Osteoblast (primary cell): ENCODE data around the gene SH2D6. TPM values are rescaled to one million over a fixed set of nuclear protein-coding genes. Genes with fewer than 3 reads are reported as not detected.
"Not testable (repeated sequence)": the region's sequence is repeated elsewhere in the genome, so short reads cannot be mapped to it uniquely, and the experiment has no call there.

ENCODE experiments used
- DNase-seq: peaks from one replicate; pipeline ENCODE4 v3.0.0; 2011; ENCODE audit warnings: low spot score, mixed read lengths; ENCODE audit not compliant: insufficient read length; ENCODE audit errors: missing footprints
- H2AFZ ChIP-seq: 2 replicates; pipeline ENCODE4 v1.6.0; 2011; ENCODE audit warnings: mild to moderate bottlenecking, low read length
- H3K27ac ChIP-seq: 2 replicates; pipeline ENCODE4 v1.5.1; 2011; ENCODE audit warnings: mild to moderate bottlenecking, low read depth, low read length, moderate library complexity
- H3K27me3 ChIP-seq: 2 replicates; pipeline ENCODE4 v1.6.0; 2012; ENCODE audit warnings: mild to moderate bottlenecking, control low read depth, inconsistent platforms, low read length, moderate library complexity; ENCODE audit not compliant: insufficient read depth
- H3K36me3 ChIP-seq: 2 replicates; pipeline ENCODE4 v1.5.1; 2011; ENCODE audit warnings: mild to moderate bottlenecking, low read length, control low read depth, moderate library complexity; ENCODE audit not compliant: insufficient read depth
- H3K4me1 ChIP-seq: 2 replicates; pipeline ENCODE4 v1.5.1; 2011; ENCODE audit warnings: mild to moderate bottlenecking, low read length, control low read depth, moderate library complexity; ENCODE audit not compliant: insufficient read depth
- H3K4me2 ChIP-seq: 2 replicates; pipeline ENCODE4 v1.6.0; 2011; ENCODE audit warnings: mild to moderate bottlenecking, low read length; ENCODE audit not compliant: insufficient read depth
- H3K4me3 ChIP-seq: fragments of 200-600 bp; sonication (generic); 3 replicates; pipeline ENCODE4 v1.5.1; 2012; ENCODE audit warnings: mild to moderate bottlenecking, low read length, inconsistent platforms; ENCODE audit not compliant: insufficient read depth
- H3K79me2 ChIP-seq: 2 replicates; pipeline ENCODE4 v1.6.0; 2012; ENCODE audit warnings: mild to moderate bottlenecking, low read length, control low read depth, inconsistent platforms; ENCODE audit not compliant: insufficient read depth
- H3K9me3 ChIP-seq: 2 replicates; pipeline ENCODE4 v1.5.1; 2011; ENCODE audit warnings: low read depth, low read length, control low read depth
- H4K20me1 ChIP-seq: 2 replicates; pipeline ENCODE4 v1.6.0; 2012; ENCODE audit warnings: mild to moderate bottlenecking, low read length, control low read depth; ENCODE audit not compliant: insufficient read depth
- CTCF ChIP-seq: IDR thresholded peaks from 2 replicates; pipeline ENCODE4 v1.5.1; 2011; ENCODE audit warnings: mild to moderate bottlenecking, low read depth, low read length, moderate library complexity; ENCODE audit errors: extremely low read depth
- total RNA-seq: library from RNA; depleted of rRNA; stranded (reverse); fragments of >200 nt; gene quantifications from 2 replicates; pipeline ENCODE4 v1.2.3, GENCODE V29; 2012

The SH2D6 gene
- total RNA-seq, 1 donor = under 0.01 TPM

GRCh38 chr2:85475799-85476490 is 57.4 kb downstream of the SH2D6 start:
- no peaks in the 10 kb centered on the region for H4K20me1 ChIP-seq
- H3K4me3 ChIP-seq = no peak overlapping the region
- H3K79me2 ChIP-seq = no peaks in the 10 kb centered on the region
- H2AFZ ChIP-seq = peak overlapping the region; percentile 50
- H3K27ac ChIP-seq = no peak overlapping the region
- H3K9me3 ChIP-seq = no peaks in the 10 kb centered on the region
- TF ChIP-seq CTCF = no peak
- H3K4me2 ChIP-seq = no peak overlapping the region
- no peak for DNase-seq
- H3K36me3 ChIP-seq = no peaks in the 10 kb centered on the region
- no peaks in the 10 kb centered on the region for H3K27me3 ChIP-seq
- H3K4me1 ChIP-seq = peaks cover 12% of the 10 kb centered on the region

GRCh38 chr2:85476624-85477023 is 58.1 kb downstream of the SH2D6 start:
- no peaks in the 10 kb centered on the region for H3K79me2 ChIP-seq
- no peak overlapping the region for H3K4me2 ChIP-seq
- no peak overlapping the region for H3K4me3 ChIP-seq
- DNase-seq = no peak
- H3K36me3 ChIP-seq = no peaks in the 10 kb centered on the region
- H3K27me3 ChIP-seq = no peaks in the 10 kb centered on the region
- no peaks in the 10 kb centered on the region for H3K9me3 ChIP-seq
- H2AFZ ChIP-seq = no peak overlapping the region
- H3K4me1 ChIP-seq = peaks cover 8% of the 10 kb centered on the region
- H3K27ac ChIP-seq = no peak overlapping the region
- H4K20me1 ChIP-seq = no peaks in the 10 kb centered on the region
- no peak for TF ChIP-seq CTCF

- no peak overlapping the region for H3K4me2 ChIP-seq
- no peaks in the 10 kb centered on the region for H4K20me1 ChIP-seq
- no peaks in the 10 kb centered on the region for H3K27me3 ChIP-seq
- no peaks in the 10 kb centered on the region for H3K36me3 ChIP-seq
- H3K4me1 ChIP-seq = peaks cover 3% of the 10 kb centered on the region
- no peaks in the 10 kb centered on the region for H3K79me2 ChIP-seq
- no peak overlapping the region for H2AFZ ChIP-seq
- no peak overlapping the region for H3K27ac ChIP-seq
- H3K9me3 ChIP-seq = no peaks in the 10 kb centered on the region
- no peak overlapping the region for H3K4me3 ChIP-seq
- DNase-seq = no peak
- no peak for TF ChIP-seq CTCF
Measured at GRCh38 chr2:85477884-85478283, 59.4 kb downstream of the SH2D6 start.

- no peak overlapping the region for H3K27ac ChIP-seq
- H3K9me3 ChIP-seq = no peaks in the 10 kb centered on the region
- H3K4me2 ChIP-seq = no peak overlapping the region
- no peaks in the 10 kb centered on the region for H3K36me3 ChIP-seq
- H3K4me3 ChIP-seq = no peak overlapping the region
- no peaks in the 10 kb centered on the region for H3K79me2 ChIP-seq
- no peaks in the 10 kb centered on the region for H3K4me1 ChIP-seq
- TF ChIP-seq CTCF = no peak
- H4K20me1 ChIP-seq = no peaks in the 10 kb centered on the region
- no peak overlapping the region for H2AFZ ChIP-seq
- no peaks in the 10 kb centered on the region for H3K27me3 ChIP-seq
- no peak for DNase-seq
Measured at GRCh38 chr2:85481818-85482777, 63.6 kb downstream of the SH2D6 start.

GRCh38 chr2:85484615-85485014 is 66.1 kb downstream of the SH2D6 start:
- H3K27me3 ChIP-seq, H4K20me1 ChIP-seq, H3K4me2 ChIP-seq, H3K9me3 ChIP-seq, H3K36me3 ChIP-seq, DNase-seq, H3K79me2 ChIP-seq, H3K4me3 ChIP-seq, H3K4me1 ChIP-seq, H3K27ac ChIP-seq, H2AFZ ChIP-seq: not testable (repeated sequence)
